Activated T-cell treated with anti-CD3 and anti-CD28 coated beads for 4 hours (primary cell): Measurements from ENCODE around the gene TRMT5.

ENCODE experiments used
- DNase-seq: peaks from one replicate; pipeline ENCODE4 v3.0.0-alpha.2; 2020

TRMT5 gene

GRCh38 chr14:60980811-60981632 is at the start of gene TRMT5, which contains the start of gene SLC38A6:
TRMT5 (minus strand) TSS chr14:60981079; CDS start chr14:60980973, 106 bp downstream.
SLC38A6 (plus strand) TSS chr14:60981245; CDS start chr14:60981278, 33 bp downstream.
- peak; percentile 93 for DNase-seq

GRCh38 chr14:61026526-61026925 is 45.6 kb upstream of the TRMT5 start:
- no peak for DNase-seq

GRCh38 chr14:61025251-61026223 is 44.7 kb upstream of the TRMT5 start:
- DNase-seq: peak; percentile 40

- no peak for DNase-seq
Observed at GRCh38 chr14:61019537-61019936, 38.7 kb upstream of the TRMT5 start.

GRCh38 chr14:61003571-61003970 is 22.7 kb upstream of the TRMT5 start:
- no peak for DNase-seq

- no peak for DNase-seq
Observed at GRCh38 chr14:60999536-60999935, 18.7 kb upstream of the TRMT5 start.

- no peak for DNase-seq
Observed at GRCh38 chr14:60998617-60999016, 17.7 kb upstream of the TRMT5 start.

GRCh38 chr14:60989599-60989998 is 8.7 kb upstream of the TRMT5 start:
- DNase-seq: no peak

GRCh38 chr14:60986500-60986899 is 5.6 kb upstream of the TRMT5 start:
- DNase-seq: no peak

GRCh38 chr14:60984196-60984595 is 3.3 kb upstream of the TRMT5 start:
- no peak for DNase-seq

- no peak for DNase-seq
Observed at GRCh38 chr14:60981633-60982455, 965 bp upstream of the TRMT5 start.

- DNase-seq: no peak
Observed at GRCh38 chr14:60977847-60978246, 3.0 kb downstream of the TRMT5 start.

GRCh38 chr14:60975551-60975950 is 5.3 kb downstream of the TRMT5 start:
- no peak for DNase-seq

GRCh38 chr14:60974090-60974651 is 6.7 kb downstream of the TRMT5 start:
- DNase-seq: no peak

GRCh38 chr14:60973070-60973469 is 7.8 kb downstream of the TRMT5 start:
- no peak for DNase-seq

GRCh38 chr14:60972295-60972694 is 8.6 kb downstream of the TRMT5 start:
- no peak for DNase-seq

GRCh38 chr14:60971271-60971670 is 9.6 kb downstream of the TRMT5 start:
- DNase-seq: no peak

GRCh38 chr14:60970146-60970545 is 10.7 kb downstream of the TRMT5 start:
- no peak for DNase-seq

- DNase-seq: no peak
Observed at GRCh38 chr14:60968671-60969070, 12.2 kb downstream of the TRMT5 start.

- no peak for DNase-seq
Observed at GRCh38 chr14:60968099-60968498, 12.8 kb downstream of the TRMT5 start.

GRCh38 chr14:60965402-60965801 is 15.5 kb downstream of the TRMT5 start:
- DNase-seq: no peak

- no peak for DNase-seq
Observed at GRCh38 chr14:60964904-60965303, 16.0 kb downstream of the TRMT5 start.
